Measurements from ENCODE around the gene PRF1.
A peak's percentile ranks its signal among the peaks of the same experiment; 100 is the strongest.
"Not testable (repeated sequence)": the region's sequence is repeated elsewhere in the genome, so short reads cannot be mapped to it uniquely, and the experiment has no call there.

PRF1 gene

GRCh38 chr10:70584909-70585544, 17.5 kb downstream of the PRF1 start:
- H3K9ac ChIP-seq (ENCODE audit: low read length in 2 of 2), result no peak overlapping the region
- H3K9me3 ChIP-seq (ENCODE audit: control insufficient read depth in 2 of 2, low read length in 2 of 2), result no peaks in the 10 kb centered on the region
- H3K4me1 ChIP-seq (ENCODE audit: control insufficient read depth, insufficient read depth, low read length), result no peaks in the 10 kb centered on the region
- H3K27me3 ChIP-seq (ENCODE audit: control insufficient read depth in 1 of 2, insufficient read depth in 2 of 2, low read length in 2 of 2), result no peaks in the 10 kb centered on the region
- no peak overlapping the region for H3K27ac ChIP-seq (ENCODE audit: low read length)
- no peak overlapping the region for H3K4me3 ChIP-seq (ENCODE audit: low read length in 2 of 2)
- no peaks in the 10 kb centered on the region for H3K36me3 ChIP-seq (ENCODE audit: control insufficient read depth in 2 of 2, insufficient read depth in 2 of 2, low read length in 2 of 2)

GRCh38 chr10:70584366-70584765, 18.2 kb downstream of the PRF1 start:
- Histone ChIP-seq H3K27ac (ENCODE audit: low read length) (no peak overlapping the region), H3K9ac (ENCODE audit: low read length in 2 of 2) (no peak overlapping the region), H3K4me3 (ENCODE audit: low read length in 2 of 2) (no peak overlapping the region), H3K36me3 (ENCODE audit: control insufficient read depth in 2 of 2, insufficient read depth in 2 of 2, low read length in 2 of 2) (no peaks in the 10 kb centered on the region), H3K9me3 (ENCODE audit: control insufficient read depth in 2 of 2, low read length in 2 of 2) (no peaks in the 10 kb centered on the region), H3K4me1 (ENCODE audit: control insufficient read depth, insufficient read depth, low read length) (no peaks in the 10 kb centered on the region), H3K27me3 (ENCODE audit: control insufficient read depth in 1 of 2, insufficient read depth in 2 of 2, low read length in 2 of 2) (no peaks in the 10 kb centered on the region)

- no peaks in the 10 kb centered on the region for H3K4me1 ChIP-seq (ENCODE audit: control insufficient read depth, insufficient read depth, low read length)
- no peak overlapping the region for H3K27ac ChIP-seq (ENCODE audit: low read length)
- no peak overlapping the region for H3K4me3 ChIP-seq (ENCODE audit: low read length in 2 of 2)
- H3K36me3 ChIP-seq (ENCODE audit: control insufficient read depth in 2 of 2, insufficient read depth in 2 of 2, low read length in 2 of 2), result no peaks in the 10 kb centered on the region
- H3K9ac ChIP-seq (ENCODE audit: low read length in 2 of 2), result no peak overlapping the region
- no peaks in the 10 kb centered on the region for H3K9me3 ChIP-seq (ENCODE audit: control insufficient read depth in 2 of 2, low read length in 2 of 2)
- no peaks in the 10 kb centered on the region for H3K27me3 ChIP-seq (ENCODE audit: control insufficient read depth in 1 of 2, insufficient read depth in 2 of 2, low read length in 2 of 2)
Observed at GRCh38 chr10:70583669-70584037, 18.9 kb downstream of the PRF1 start.

- H3K4me3 ChIP-seq (ENCODE audit: low read length in 2 of 2), result no peak overlapping the region
- H3K9ac ChIP-seq (ENCODE audit: low read length in 2 of 2), result no peak overlapping the region
- H3K27ac ChIP-seq (ENCODE audit: low read length), result no peak overlapping the region
- no peaks in the 10 kb centered on the region for H3K9me3 ChIP-seq (ENCODE audit: control insufficient read depth in 2 of 2, low read length in 2 of 2)
- H3K27me3 ChIP-seq (ENCODE audit: control insufficient read depth in 1 of 2, insufficient read depth in 2 of 2, low read length in 2 of 2), result no peaks in the 10 kb centered on the region
- H3K4me1 ChIP-seq (ENCODE audit: control insufficient read depth, insufficient read depth, low read length), result no peaks in the 10 kb centered on the region
- H3K36me3 ChIP-seq (ENCODE audit: control insufficient read depth in 2 of 2, insufficient read depth in 2 of 2, low read length in 2 of 2), result no peaks in the 10 kb centered on the region
Observed at GRCh38 chr10:70582793-70583668, 19.5 kb downstream of the PRF1 start.

GRCh38 chr10:70581176-70581575, 21.4 kb downstream of the PRF1 start:
- not testable (repeated sequence) for H3K4me1 ChIP-seq (ENCODE audit: control insufficient read depth, insufficient read depth, low read length); H3K27me3 ChIP-seq (ENCODE audit: control insufficient read depth in 1 of 2, insufficient read depth in 2 of 2, low read length in 2 of 2); H3K36me3 ChIP-seq (ENCODE audit: control insufficient read depth in 2 of 2, insufficient read depth in 2 of 2, low read length in 2 of 2); H3K9me3 ChIP-seq (ENCODE audit: control insufficient read depth in 2 of 2, low read length in 2 of 2); H3K27ac ChIP-seq (ENCODE audit: low read length); H3K9ac ChIP-seq (ENCODE audit: low read length in 2 of 2); H3K4me3 ChIP-seq (ENCODE audit: low read length in 2 of 2)

- H3K27me3 ChIP-seq (ENCODE audit: control insufficient read depth in 1 of 2, insufficient read depth in 2 of 2, low read length in 2 of 2), result no peaks in the 10 kb centered on the region
- peaks cover 15% of the 10 kb centered on the region for H3K4me1 ChIP-seq (ENCODE audit: control insufficient read depth, insufficient read depth, low read length)
- H3K27ac ChIP-seq (ENCODE audit: low read length), result no peak overlapping the region
- no peaks in the 10 kb centered on the region for H3K36me3 ChIP-seq (ENCODE audit: control insufficient read depth in 2 of 2, insufficient read depth in 2 of 2, low read length in 2 of 2)
- no peak overlapping the region for H3K4me3 ChIP-seq (ENCODE audit: low read length in 2 of 2)
- no peak overlapping the region for H3K9ac ChIP-seq (ENCODE audit: low read length in 2 of 2)
- H3K9me3 ChIP-seq (ENCODE audit: control insufficient read depth in 2 of 2, low read length in 2 of 2), result no peaks in the 10 kb centered on the region
Observed at GRCh38 chr10:70579234-70580002, 23.1 kb downstream of the PRF1 start.

- Histone ChIP-seq H3K27me3 (ENCODE audit: control insufficient read depth in 1 of 2, insufficient read depth in 2 of 2, low read length in 2 of 2) (no peaks in the 10 kb centered on the region), H3K36me3 (ENCODE audit: control insufficient read depth in 2 of 2, insufficient read depth in 2 of 2, low read length in 2 of 2) (no peaks in the 10 kb centered on the region), H3K4me3 (ENCODE audit: low read length in 2 of 2) (no peak overlapping the region), H3K9me3 (ENCODE audit: control insufficient read depth in 2 of 2, low read length in 2 of 2) (no peaks in the 10 kb centered on the region), H3K4me1 (ENCODE audit: control insufficient read depth, insufficient read depth, low read length) (peaks cover 15% of the 10 kb centered on the region), H3K9ac (ENCODE audit: low read length in 2 of 2) (no peak overlapping the region), H3K27ac (ENCODE audit: low read length) (no peak overlapping the region)
Observed at GRCh38 chr10:70578371-70578947, 24.1 kb downstream of the PRF1 start.

GRCh38 chr10:70576803-70577517, 25.6 kb downstream of the PRF1 start:
- H3K9me3 ChIP-seq (ENCODE audit: control insufficient read depth in 2 of 2, low read length in 2 of 2), result no peaks in the 10 kb centered on the region
- no peak overlapping the region for H3K27ac ChIP-seq (ENCODE audit: low read length)
- no peaks in the 10 kb centered on the region for H3K27me3 ChIP-seq (ENCODE audit: control insufficient read depth in 1 of 2, insufficient read depth in 2 of 2, low read length in 2 of 2)
- H3K36me3 ChIP-seq (ENCODE audit: control insufficient read depth in 2 of 2, insufficient read depth in 2 of 2, low read length in 2 of 2), result no peaks in the 10 kb centered on the region
- H3K9ac ChIP-seq (ENCODE audit: low read length in 2 of 2), result peak overlapping the region in 1 of 2 donors; percentile 29
- H3K4me1 ChIP-seq (ENCODE audit: control insufficient read depth, insufficient read depth, low read length), result peaks cover 15% of the 10 kb centered on the region
- no peak overlapping the region for H3K4me3 ChIP-seq (ENCODE audit: low read length in 2 of 2)

- H3K4me1 ChIP-seq (ENCODE audit: control insufficient read depth, insufficient read depth, low read length), result peaks cover 15% of the 10 kb centered on the region
- peaks cover 4 to 6% of the 10 kb centered on the region in 2 donors for H3K36me3 ChIP-seq (ENCODE audit: control insufficient read depth in 2 of 2, insufficient read depth in 2 of 2, low read length in 2 of 2)
- H3K9ac ChIP-seq (ENCODE audit: low read length in 2 of 2), result peak overlapping the region in 1 of 2 donors; percentile 36
- no peaks in the 10 kb centered on the region for H3K27me3 ChIP-seq (ENCODE audit: control insufficient read depth in 1 of 2, insufficient read depth in 2 of 2, low read length in 2 of 2)
- peak overlapping the region; percentile 7 to 54 for H3K4me3 ChIP-seq (ENCODE audit: low read length in 2 of 2)
- H3K9me3 ChIP-seq (ENCODE audit: control insufficient read depth in 2 of 2, low read length in 2 of 2), result no peaks in the 10 kb centered on the region
- H3K27ac ChIP-seq (ENCODE audit: low read length), result peak overlapping the region; percentile 46
Observed at GRCh38 chr10:70575874-70576802, 26.4 kb downstream of the PRF1 start.

Measured in stomach smooth muscle (tissue), 2 donors.